HEK293 (cell line): ENCODE data around the gene MDM4.

Experiments
- CTCF ChIA-PET: fragments of 350-600 bp; formaldehyde crosslinking; extraction: SDS; loops from one replicate; lab custom pipeline; 2021; ENCODE audit warnings: antibody characterized with exemption; lab: Yijun Ruan, JAX
- POLR2A ChIA-PET: fragments of 300-600 bp; formaldehyde crosslinking; extraction: SDS; loops from one replicate; lab custom pipeline; 2020; ENCODE audit warnings: antibody characterized with exemption, inconsistent platforms; lab: Yijun Ruan, JAX
- H3K27ac ChIP-seq: fragments of 200-500 bp; sonication (Bioruptor generic); 2 replicates; pipeline ENCODE4 v1.5.1; 2014; ENCODE audit warnings: low read depth, low read length, control low read depth, inconsistent platforms; ENCODE audit errors: extremely low read depth
- H3K36me3 ChIP-seq, 2 experiments: fragments of 200-500 bp in 1 of 2; sonication (Bioruptor generic) in 1 of 2; 1 replicate in 1 of 2; 2 replicates in 1 of 2; pipeline ENCODE4 v1.5.1; 2014 to 2017; ENCODE audit warnings: inconsistent platforms in 2 of 2, low read length in 2 of 2; ENCODE audit not compliant: control insufficient read depth in 2 of 2, insufficient read depth in 1 of 2
- H3K4me1 ChIP-seq: fragments of 200-500 bp; sonication (Bioruptor generic); 2 replicates; pipeline ENCODE4 v1.5.1; 2014; ENCODE audit warnings: mild to moderate bottlenecking, low read length, inconsistent platforms; ENCODE audit not compliant: control insufficient read depth, insufficient read depth
- H3K4me3 ChIP-seq: 2 replicates; pipeline ENCODE4 v1.5.1; 2011; ENCODE audit warnings: low read depth, mild to moderate bottlenecking, control low read depth, low read length, moderate library complexity
- H3K9me3 ChIP-seq: fragments of 200-500 bp; sonication (Bioruptor generic); 2 replicates; pipeline ENCODE4 v1.5.1; 2014; ENCODE audit warnings: low read depth, low read length, inconsistent platforms; ENCODE audit not compliant: control insufficient read depth, insufficient read depth
- KLF10 ChIP-seq: fragments of 450-650 bp; IDR thresholded peaks from 2 replicates; pipeline ENCODE4 v1.5.1; 2018; ENCODE audit warnings: missing biosample characterization, mild to moderate bottlenecking, missing genetic modification characterization
- MZF1 ChIP-seq: fragments of 450-650 bp; formaldehyde crosslinking; IDR thresholded peaks from 2 replicates; pipeline ENCODE4 v1.5.1; 2017; ENCODE audit warnings: missing biosample characterization, missing genetic modification characterization, borderline replicate concordance
- REPIN1 ChIP-seq: fragments of 450-650 bp; formaldehyde crosslinking; IDR thresholded peaks from 2 replicates; pipeline ENCODE4 v1.5.1; 2017; ENCODE audit warnings: missing biosample characterization, missing genetic modification characterization, low read depth
- SCRT1 ChIP-seq: fragments of 450-650 bp; formaldehyde crosslinking; IDR thresholded peaks from 2 replicates; pipeline ENCODE4 v1.5.1; 2016; ENCODE audit warnings: missing biosample characterization, missing genetic modification characterization, borderline replicate concordance
- ZBTB20 ChIP-seq: fragments of 450-650 bp; formaldehyde crosslinking; IDR thresholded peaks from 2 replicates; pipeline ENCODE4 v1.5.1; 2016; ENCODE audit warnings: missing biosample characterization, missing genetic modification characterization
- ZEB2 ChIP-seq: fragments of 450-650 bp; formaldehyde crosslinking; IDR thresholded peaks from 2 replicates; pipeline ENCODE4 v1.5.1; 2016; ENCODE audit warnings: missing biosample characterization, missing genetic modification characterization
- ZNF146 ChIP-seq: fragments of 450-650 bp; formaldehyde crosslinking; IDR thresholded peaks from 2 replicates; pipeline ENCODE4 v1.5.1; 2016; ENCODE audit warnings: missing biosample characterization, missing genetic modification characterization
- ZNF350 ChIP-seq: fragments of 450-650 bp; formaldehyde crosslinking; IDR thresholded peaks from 2 replicates; pipeline ENCODE4 v1.5.0; 2017; ENCODE audit warnings: missing biosample characterization, mild to moderate bottlenecking, missing genetic modification characterization
- ZNF366 ChIP-seq: fragments of 450-650 bp; formaldehyde crosslinking; conservative IDR thresholded peaks from 2 replicates; pipeline ENCODE4 v1.5.1; 2016; ENCODE audit warnings: missing biosample characterization, missing genetic modification characterization
- ZNF391 ChIP-seq: fragments of 450-650 bp; formaldehyde crosslinking; IDR thresholded peaks from 2 replicates; pipeline ENCODE4 v1.5.1; 2016; ENCODE audit warnings: low read depth, missing biosample characterization, missing genetic modification characterization, borderline replicate concordance
- ZNF654 ChIP-seq: fragments of 450-650 bp; formaldehyde crosslinking; IDR thresholded peaks from 2 replicates; pipeline ENCODE4 v1.5.1; 2016; ENCODE audit warnings: low read depth, missing biosample characterization, missing genetic modification characterization
- ZNF660 ChIP-seq: fragments of 450-650 bp; IDR thresholded peaks from 2 replicates; pipeline ENCODE4 v1.5.1; 2018; ENCODE audit warnings: missing biosample characterization, mild to moderate bottlenecking, missing genetic modification characterization
- ZNF664 ChIP-seq: fragments of 450-650 bp; formaldehyde crosslinking; IDR thresholded peaks from 2 replicates; pipeline ENCODE4 v1.5.1; 2016; ENCODE audit warnings: missing biosample characterization, missing genetic modification characterization
- ZNF830 ChIP-seq: fragments of 450-650 bp; IDR thresholded peaks from 2 replicates; pipeline ENCODE4 v1.5.0; 2018; ENCODE audit warnings: missing biosample characterization, missing genetic modification characterization, low read depth, mild to moderate bottlenecking, moderate library complexity
- TF ChIP-seq, protein P1 (sequence below): fragments of 450-650 bp; formaldehyde crosslinking; IDR thresholded peaks from 2 replicates; pipeline ENCODE4 v1.5.1; 2016; ENCODE audit warnings: missing biosample characterization, missing genetic modification characterization
- TF ChIP-seq, protein P2 (sequence below): fragments of 450-650 bp; formaldehyde crosslinking; IDR thresholded peaks from 2 replicates; pipeline ENCODE4 v1.5.1; 2017; ENCODE audit warnings: missing biosample characterization, missing genetic modification characterization
- TF ChIP-seq, protein P3 (sequence below): fragments of 450-650 bp; formaldehyde crosslinking; conservative IDR thresholded peaks from 2 replicates; pipeline ENCODE4 v1.5.1; 2016; ENCODE audit warnings: low read depth, missing biosample characterization, missing genetic modification characterization
- TF ChIP-seq, protein P4 (sequence below): fragments of 450-650 bp; formaldehyde crosslinking; IDR thresholded peaks from 2 replicates; pipeline ENCODE4 v1.5.1; 2016; ENCODE audit warnings: missing biosample characterization, missing genetic modification characterization

The MDM4 gene

DNA sequence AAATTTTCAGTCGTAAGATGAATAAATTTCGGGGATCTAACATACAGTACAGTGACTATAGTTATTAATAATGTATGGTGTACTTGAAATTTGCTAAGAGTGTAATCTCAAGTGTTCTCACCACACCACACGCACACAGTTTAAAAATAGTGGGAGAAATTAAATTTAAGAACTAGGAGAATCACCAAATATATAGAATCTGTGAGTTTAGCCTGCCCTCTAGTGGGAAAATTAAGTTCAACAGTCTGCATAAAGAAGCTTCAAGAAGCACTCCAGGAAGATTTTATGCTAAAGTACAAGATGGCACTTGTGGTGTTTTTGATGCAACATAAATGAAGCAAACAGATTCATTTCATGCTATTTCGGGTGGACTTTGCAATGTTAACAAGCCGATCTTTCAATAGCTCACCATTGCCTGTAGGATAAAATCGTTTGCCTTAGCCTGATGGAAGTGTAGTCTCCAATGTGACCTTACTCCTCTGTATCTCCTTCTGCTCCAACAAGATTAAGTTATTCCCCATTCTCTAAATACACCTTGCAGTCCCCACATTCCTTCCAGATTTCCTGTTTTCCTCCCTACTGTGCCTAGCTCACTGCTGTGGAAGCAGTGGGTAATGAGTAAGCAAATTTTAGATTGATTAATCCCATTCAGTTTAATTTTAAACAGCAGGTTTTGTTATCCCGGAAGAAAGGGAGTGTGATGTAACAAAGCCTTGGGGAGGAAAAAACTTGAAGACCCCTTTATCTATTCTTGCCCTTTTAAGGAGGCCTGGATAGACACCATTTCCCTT is 12.9 kb upstream of the MDM4 start:
- Histone ChIP-seq H3K4me3 (no peak overlapping the region), H3K9me3 (no peaks in the 10 kb centered on the region), H3K36me3 (no peaks in the 10 kb centered on the region), H3K4me1 (no peaks in the 10 kb centered on the region), H3K27ac (no peak overlapping the region)
- CTCF ChIA-PET: interaction anchor here (0.6 to 19.1 kb wide), 46 partner anchors 10 to 645 kb away, joined by 3 to 314 read pairs (median 4); partner anchors contain the start of genes MDM4 and PIK3C2B
- POLR2A ChIA-PET: no interaction called here
- TF ChIP-seq ZEB2 (tag by site-specific recombination) (0 out of 2 replicates have a peak, but pooled peaks have one; percentile 14), ZBTB20 (tag by site-specific recombination) (no peak), ZNF654 (tag by site-specific recombination) (peak; percentile 93), ZNF660 (tag by site-specific recombination) (peak; percentile 94), MZF1 (tag by site-specific recombination) (no peak), ZNF146 (tag by site-specific recombination) (no peak), KLF10 (no peak), ZNF830 (no peak)
- TF ChIP-seq, protein P1, sequence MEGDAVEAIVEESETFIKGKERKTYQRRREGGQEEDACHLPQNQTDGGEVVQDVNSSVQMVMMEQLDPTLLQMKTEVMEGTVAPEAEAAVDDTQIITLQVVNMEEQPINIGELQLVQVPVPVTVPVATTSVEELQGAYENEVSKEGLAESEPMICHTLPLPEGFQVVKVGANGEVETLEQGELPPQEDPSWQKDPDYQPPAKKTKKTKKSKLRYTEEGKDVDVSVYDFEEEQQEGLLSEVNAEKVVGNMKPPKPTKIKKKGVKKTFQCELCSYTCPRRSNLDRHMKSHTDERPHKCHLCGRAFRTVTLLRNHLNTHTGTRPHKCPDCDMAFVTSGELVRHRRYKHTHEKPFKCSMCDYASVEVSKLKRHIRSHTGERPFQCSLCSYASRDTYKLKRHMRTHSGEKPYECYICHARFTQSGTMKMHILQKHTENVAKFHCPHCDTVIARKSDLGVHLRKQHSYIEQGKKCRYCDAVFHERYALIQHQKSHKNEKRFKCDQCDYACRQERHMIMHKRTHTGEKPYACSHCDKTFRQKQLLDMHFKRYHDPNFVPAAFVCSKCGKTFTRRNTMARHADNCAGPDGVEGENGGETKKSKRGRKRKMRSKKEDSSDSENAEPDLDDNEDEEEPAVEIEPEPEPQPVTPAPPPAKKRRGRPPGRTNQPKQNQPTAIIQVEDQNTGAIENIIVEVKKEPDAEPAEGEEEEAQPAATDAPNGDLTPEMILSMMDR: peak; percentile 61

DNA sequence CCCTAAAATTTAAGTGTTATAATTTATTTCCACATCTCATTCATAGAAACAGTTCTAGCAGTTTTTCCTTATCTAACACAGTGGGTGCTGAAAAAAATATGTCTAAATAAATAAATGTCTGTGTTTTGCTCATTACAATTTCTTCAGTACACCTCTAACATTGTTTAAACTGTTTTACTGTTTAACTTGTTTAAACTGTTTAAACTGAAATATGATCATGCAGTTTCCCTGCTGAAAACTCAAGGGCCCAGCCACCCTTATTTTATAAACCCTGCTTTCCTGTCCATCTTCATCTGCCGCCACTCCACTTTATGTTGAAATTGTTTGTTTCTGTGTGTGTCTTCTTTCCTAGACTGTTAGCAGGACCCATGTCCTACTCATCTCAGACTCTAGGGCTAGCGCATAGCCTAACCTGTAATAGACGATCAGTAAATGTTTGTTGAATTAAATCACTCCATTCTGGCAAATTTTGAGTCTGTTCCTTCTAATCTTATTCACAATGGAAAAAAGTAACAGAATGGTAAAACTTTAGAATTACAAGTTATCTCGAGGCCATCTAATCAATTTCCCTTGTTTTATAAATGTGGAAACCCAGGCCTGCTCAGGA is 12.2 kb upstream of the MDM4 start:
- H3K36me3 ChIP-seq: no peaks in the 10 kb centered on the region
- no peak for TF ChIP-seq ZNF350 (tag by site-specific recombination)
- TF ChIP-seq, protein P2, sequence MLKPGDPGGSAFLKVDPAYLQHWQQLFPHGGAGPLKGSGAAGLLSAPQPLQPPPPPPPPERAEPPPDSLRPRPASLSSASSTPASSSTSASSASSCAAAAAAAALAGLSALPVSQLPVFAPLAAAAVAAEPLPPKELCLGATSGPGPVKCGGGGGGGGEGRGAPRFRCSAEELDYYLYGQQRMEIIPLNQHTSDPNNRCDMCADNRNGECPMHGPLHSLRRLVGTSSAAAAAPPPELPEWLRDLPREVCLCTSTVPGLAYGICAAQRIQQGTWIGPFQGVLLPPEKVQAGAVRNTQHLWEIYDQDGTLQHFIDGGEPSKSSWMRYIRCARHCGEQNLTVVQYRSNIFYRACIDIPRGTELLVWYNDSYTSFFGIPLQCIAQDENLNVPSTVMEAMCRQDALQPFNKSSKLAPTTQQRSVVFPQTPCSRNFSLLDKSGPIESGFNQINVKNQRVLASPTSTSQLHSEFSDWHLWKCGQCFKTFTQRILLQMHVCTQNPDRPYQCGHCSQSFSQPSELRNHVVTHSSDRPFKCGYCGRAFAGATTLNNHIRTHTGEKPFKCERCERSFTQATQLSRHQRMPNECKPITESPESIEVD (tag by site-specific recombination): peak; percentile 75
- ChIA-PET POLR2A (no interaction called here), CTCF (interaction anchor here (0.7 to 19.1 kb wide), 34 partner anchors 11 to 646 kb away, joined by 3 to 314 read pairs (median 5); partner anchors contain the start of genes MDM4 and PIK3C2B)
- H3K9me3 ChIP-seq: no peaks in the 10 kb centered on the region
- H3K27ac ChIP-seq: no peak overlapping the region
- no peak overlapping the region for H3K4me3 ChIP-seq
- H3K4me1 ChIP-seq: no peaks in the 10 kb centered on the region

DNA sequence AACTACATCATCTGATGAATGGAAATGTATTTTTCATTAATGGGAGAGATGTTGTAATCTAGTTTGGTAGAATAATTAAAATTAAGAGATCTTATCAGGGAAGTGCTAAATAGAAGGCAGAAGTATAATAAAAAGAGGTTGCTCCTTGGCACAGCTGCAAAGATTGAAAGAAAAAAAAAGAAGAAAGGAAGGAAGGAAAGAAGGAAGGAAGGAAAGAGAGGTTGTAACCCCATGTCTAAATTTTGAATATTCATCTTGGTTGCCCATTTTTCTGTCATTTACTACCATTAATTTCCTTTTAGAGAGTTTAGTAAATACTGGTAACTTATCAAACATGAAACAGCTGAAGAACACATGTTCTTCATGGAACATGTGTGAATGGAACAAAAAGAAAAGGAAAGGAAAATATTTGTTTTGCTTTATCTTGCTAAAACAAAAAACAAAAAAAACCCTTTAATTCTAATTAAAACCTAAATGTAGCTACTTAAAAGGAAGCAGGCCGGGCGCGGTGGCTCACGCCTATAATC is 10.5 kb upstream of the MDM4 start:
- CTCF ChIA-PET: interaction anchor here (0.7 to 19.1 kb wide), 10 partner anchors 12 to 978 kb away, joined by 3 to 314 read pairs (median 6); partner anchors contain the start of gene PIK3C2B
- Histone ChIP-seq H3K36me3 (no peaks in the 10 kb centered on the region), H3K9me3 (no peaks in the 10 kb centered on the region), H3K27ac (0 out of 2 replicates have a peak overlapping the region, but pooled peaks have one; percentile 16), H3K4me1 (no peaks in the 10 kb centered on the region), H3K4me3 (peak overlapping the region; percentile 48)
- POLR2A ChIA-PET: interaction anchor here (0.7 to 4.1 kb wide), 7 partner anchors 11 to 128 kb away, joined by 3 to 64 read pairs (median 5); partner anchors contain the start of genes MDM4 and PIK3C2B
- no peak for TF ChIP-seq SCRT1
- no peak for TF ChIP-seq ZNF391 (tag by site-specific recombination)
- peak; percentile 70; the same call in 1 of the 2 replicates for TF ChIP-seq ZNF366 (tag by site-specific recombination)
- TF ChIP-seq, protein P3, sequence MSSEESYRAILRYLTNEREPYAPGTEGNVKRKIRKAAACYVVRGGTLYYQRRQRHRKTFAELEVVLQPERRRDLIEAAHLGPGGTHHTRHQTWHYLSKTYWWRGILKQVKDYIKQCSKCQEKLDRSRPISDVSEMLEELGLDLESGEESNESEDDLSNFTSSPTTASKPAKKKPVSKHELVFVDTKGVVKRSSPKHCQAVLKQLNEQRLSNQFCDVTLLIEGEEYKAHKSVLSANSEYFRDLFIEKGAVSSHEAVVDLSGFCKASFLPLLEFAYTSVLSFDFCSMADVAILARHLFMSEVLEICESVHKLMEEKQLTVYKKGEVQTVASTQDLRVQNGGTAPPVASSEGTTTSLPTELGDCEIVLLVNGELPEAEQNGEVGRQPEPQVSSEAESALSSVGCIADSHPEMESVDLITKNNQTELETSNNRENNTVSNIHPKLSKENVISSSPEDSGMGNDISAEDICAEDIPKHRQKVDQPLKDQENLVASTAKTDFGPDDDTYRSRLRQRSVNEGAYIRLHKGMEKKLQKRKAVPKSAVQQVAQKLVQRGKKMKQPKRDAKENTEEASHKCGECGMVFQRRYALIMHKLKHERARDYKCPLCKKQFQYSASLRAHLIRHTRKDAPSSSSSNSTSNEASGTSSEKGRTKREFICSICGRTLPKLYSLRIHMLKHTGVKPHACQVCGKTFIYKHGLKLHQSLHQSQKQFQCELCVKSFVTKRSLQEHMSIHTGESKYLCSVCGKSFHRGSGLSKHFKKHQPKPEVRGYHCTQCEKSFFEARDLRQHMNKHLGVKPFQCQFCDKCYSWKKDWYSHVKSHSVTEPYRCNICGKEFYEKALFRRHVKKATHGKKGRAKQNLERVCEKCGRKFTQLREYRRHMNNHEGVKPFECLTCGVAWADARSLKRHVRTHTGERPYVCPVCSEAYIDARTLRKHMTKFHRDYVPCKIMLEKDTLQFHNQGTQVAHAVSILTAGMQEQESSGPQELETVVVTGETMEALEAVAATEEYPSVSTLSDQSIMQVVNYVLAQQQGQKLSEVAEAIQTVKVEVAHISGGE: 0 out of 2 replicates have a peak, but pooled peaks have one; percentile 4
- no peak for TF ChIP-seq REPIN1 (tag by site-specific recombination)
- TF ChIP-seq ZNF664 (tag by site-specific recombination): peak; percentile 46; the same call in 1 of the 2 replicates
- TF ChIP-seq, protein P4, sequence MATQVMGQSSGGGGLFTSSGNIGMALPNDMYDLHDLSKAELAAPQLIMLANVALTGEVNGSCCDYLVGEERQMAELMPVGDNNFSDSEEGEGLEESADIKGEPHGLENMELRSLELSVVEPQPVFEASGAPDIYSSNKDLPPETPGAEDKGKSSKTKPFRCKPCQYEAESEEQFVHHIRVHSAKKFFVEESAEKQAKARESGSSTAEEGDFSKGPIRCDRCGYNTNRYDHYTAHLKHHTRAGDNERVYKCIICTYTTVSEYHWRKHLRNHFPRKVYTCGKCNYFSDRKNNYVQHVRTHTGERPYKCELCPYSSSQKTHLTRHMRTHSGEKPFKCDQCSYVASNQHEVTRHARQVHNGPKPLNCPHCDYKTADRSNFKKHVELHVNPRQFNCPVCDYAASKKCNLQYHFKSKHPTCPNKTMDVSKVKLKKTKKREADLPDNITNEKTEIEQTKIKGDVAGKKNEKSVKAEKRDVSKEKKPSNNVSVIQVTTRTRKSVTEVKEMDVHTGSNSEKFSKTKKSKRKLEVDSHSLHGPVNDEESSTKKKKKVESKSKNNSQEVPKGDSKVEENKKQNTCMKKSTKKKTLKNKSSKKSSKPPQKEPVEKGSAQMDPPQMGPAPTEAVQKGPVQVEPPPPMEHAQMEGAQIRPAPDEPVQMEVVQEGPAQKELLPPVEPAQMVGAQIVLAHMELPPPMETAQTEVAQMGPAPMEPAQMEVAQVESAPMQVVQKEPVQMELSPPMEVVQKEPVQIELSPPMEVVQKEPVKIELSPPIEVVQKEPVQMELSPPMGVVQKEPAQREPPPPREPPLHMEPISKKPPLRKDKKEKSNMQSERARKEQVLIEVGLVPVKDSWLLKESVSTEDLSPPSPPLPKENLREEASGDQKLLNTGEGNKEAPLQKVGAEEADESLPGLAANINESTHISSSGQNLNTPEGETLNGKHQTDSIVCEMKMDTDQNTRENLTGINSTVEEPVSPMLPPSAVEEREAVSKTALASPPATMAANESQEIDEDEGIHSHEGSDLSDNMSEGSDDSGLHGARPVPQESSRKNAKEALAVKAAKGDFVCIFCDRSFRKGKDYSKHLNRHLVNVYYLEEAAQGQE: no peak
